Measurements from ENCODE around the gene GFAP. TPM values are rescaled to one million over a fixed set of nuclear protein-coding genes. Genes with fewer than 3 reads are reported as not detected.

The GFAP gene
- total and polyA plus RNA-seq, 4 donors = 0.24 to 0.42 (median 0.33) TPM; not detected in 1

- Histone ChIP-seq H3K36me3 (ENCODE audit: control insufficient read depth in 4 of 4, insufficient read depth in 3 of 4, low read depth in 1 of 4, low read length in 3 of 4) (no peaks in the 10 kb centered on the region), H3K27ac (ENCODE audit: low read depth in 1 of 2, low read length in 2 of 2) (no peak overlapping the region), H3K9me3 (ENCODE audit: control insufficient read depth in 4 of 4, low read length in 3 of 4) (no peaks in the 10 kb centered on the region), H3K9ac (ENCODE audit: low read depth in 1 of 2, low read length in 2 of 2) (no peak overlapping the region), H3K4me1 (ENCODE audit: control insufficient read depth in 4 of 4, insufficient read depth in 4 of 4, low read length in 3 of 4) (peaks cover 0 to 6% (median 1%) of the 10 kb centered on the region in 4 donors), H3K4me3 (ENCODE audit: low read depth in 1 of 3, low read length in 3 of 3) (no peak overlapping the region), H3K27me3 (ENCODE audit: control insufficient read depth in 4 of 4, insufficient read depth in 4 of 4, low read length in 3 of 4) (no peaks in the 10 kb centered on the region)
- DNase-seq (ENCODE audit: low spot score) = no peak
- TF ChIP-seq TAF1 (conservative IDR thresholded peaks at IDR 0.05) (no peak), JUND (IDR thresholded peaks at IDR 0.05) (no peak), ATF3 (IDR thresholded peaks at IDR 0.05) (no peak), HNF4G (IDR thresholded peaks at IDR 0.05) (no peak), HNF4A (conservative IDR thresholded peaks at IDR 0.05) (no peak), ZBTB33 (IDR thresholded peaks at IDR 0.05) (no peak), YY1 (IDR thresholded peaks at IDR 0.05) (no peak), RAD21 (IDR thresholded peaks at IDR 0.05) (no peak), CTCF (IDR thresholded peaks at IDR 0.05; ENCODE audit: low read depth, low read length, missing input control) (no peak), EGR1 (IDR thresholded peaks at IDR 0.05; ENCODE audit: low read depth in 2 of 2) (no peak), FOXA2 (IDR thresholded peaks at IDR 0.05) (no peak)
- WGBS = 94% methylated on average over 2 of the region's 2 CpGs
These were observed 2.7 kb upstream of the GFAP start for GRCh38 chr17:44918006-44918405.

GRCh38 chr17:44917456-44917855 is 2.2 kb upstream of the GFAP start:
- WGBS = 84% methylated on average over 6 of the region's 6 CpGs
- no peak for DNase-seq (ENCODE audit: low spot score)
- H3K9me3 ChIP-seq (ENCODE audit: control insufficient read depth in 4 of 4, low read length in 3 of 4) = no peaks in the 10 kb centered on the region
- no peak overlapping the region for H3K27ac ChIP-seq (ENCODE audit: low read depth in 1 of 2, low read length in 2 of 2)
- H3K36me3 ChIP-seq (ENCODE audit: control insufficient read depth in 4 of 4, insufficient read depth in 3 of 4, low read depth in 1 of 4, low read length in 3 of 4) = no peaks in the 10 kb centered on the region
- H3K4me3 ChIP-seq (ENCODE audit: low read depth in 1 of 3, low read length in 3 of 3) = no peak overlapping the region
- H3K4me1 ChIP-seq (ENCODE audit: control insufficient read depth in 4 of 4, insufficient read depth in 4 of 4, low read length in 3 of 4) = peaks cover 0 to 6% (median 1%) of the 10 kb centered on the region in 4 donors
- no peaks in the 10 kb centered on the region for H3K27me3 ChIP-seq (ENCODE audit: control insufficient read depth in 4 of 4, insufficient read depth in 4 of 4, low read length in 3 of 4)
- TF ChIP-seq RAD21 (IDR thresholded peaks at IDR 0.05) (no peak), REST (IDR thresholded peaks at IDR 0.05) (no peak), FOXA1 (IDR thresholded peaks at IDR 0.05) (no peak), HNF4A (conservative IDR thresholded peaks at IDR 0.05) (no peak), ATF3 (IDR thresholded peaks at IDR 0.05) (no peak), GABPA (IDR thresholded peaks at IDR 0.05 in 1 of 2, conservative IDR thresholded peaks at IDR 0.05 in 1 of 2) (no peak), SP1 (IDR thresholded peaks at IDR 0.05) (no peak), FOXA2 (IDR thresholded peaks at IDR 0.05) (no peak), EGR1 (IDR thresholded peaks at IDR 0.05; ENCODE audit: low read depth in 2 of 2) (no peak)
- H3K9ac ChIP-seq (ENCODE audit: low read depth in 1 of 2, low read length in 2 of 2) = no peak overlapping the region

Measured in liver (tissue), 9 donors.